HepG2 (cell line): ENCODE measurements around the gene C9orf85. TPM values are rescaled to one million over a fixed set of nuclear protein-coding genes. Genes with fewer than 3 reads are reported as not detected.

Experiments used
- HDAC1 ChIP-seq: sonication (generic); formaldehyde crosslinking; IDR thresholded peaks from 2 replicates; pipeline ENCODE4 v1.5.1; 2020; ENCODE audit warnings: mild to moderate bottlenecking, missing genetic modification reagents
- KDM5A ChIP-seq: fragments of 200-600 bp; sonication (generic); IDR thresholded peaks from 2 replicates; pipeline ENCODE4 v1.7.0; 2018; ENCODE audit warnings: antibody characterized with exemption, mild to moderate bottlenecking, low read length, borderline replicate concordance
- LBX2 ChIP-seq: sonication (generic); formaldehyde crosslinking; IDR thresholded peaks from 2 replicates; pipeline ENCODE4 v1.5.0; 2020; ENCODE audit warnings: missing genetic modification reagents, mild to moderate bottlenecking, borderline replicate concordance
- MATR3 ChIP-seq: sonication (generic); formaldehyde crosslinking; IDR thresholded peaks from 2 replicates; pipeline ENCODE4 v1.4.0; 2020; ENCODE audit warnings: missing genetic modification reagents
- POGK ChIP-seq: sonication (generic); formaldehyde crosslinking; conservative IDR thresholded peaks from 2 replicates; pipeline ENCODE4 v1.8.0; 2022; ENCODE audit warnings: mild to moderate bottlenecking, moderate library complexity, missing genetic modification reagents
- THAP7 ChIP-seq: sonication (generic); formaldehyde crosslinking; IDR thresholded peaks from 2 replicates; pipeline ENCODE4 v1.8.1; 2023; ENCODE audit warnings: mild to moderate bottlenecking, missing genetic modification reagents
- XRCC5 ChIP-seq: fragments of 200-400 bp; formaldehyde crosslinking; optimal IDR thresholded peaks from 2 replicates; pipeline ENCODE3; 2017; ENCODE audit warnings: mild to moderate bottlenecking, low read length
- ZNF276 ChIP-seq: sonication (generic); formaldehyde crosslinking; IDR thresholded peaks from 2 replicates; pipeline ENCODE4 v1.4.0; 2020; ENCODE audit warnings: mild to moderate bottlenecking, low read depth, missing genetic modification reagents
- ZNF33A ChIP-seq: sonication (generic); formaldehyde crosslinking; IDR thresholded peaks from 2 replicates; pipeline ENCODE4 v1.5.1; 2020; ENCODE audit warnings: missing genetic modification reagents, mild to moderate bottlenecking, moderate library complexity, borderline replicate concordance
- ZNF343 ChIP-seq: sonication (generic); formaldehyde crosslinking; IDR thresholded peaks from 2 replicates; pipeline ENCODE4 v1.4.0; 2020; ENCODE audit warnings: mild to moderate bottlenecking, missing genetic modification reagents
- ZNF350 ChIP-seq: sonication (generic); formaldehyde crosslinking; IDR thresholded peaks from 2 replicates; pipeline ENCODE4 v1.4.0; 2020; ENCODE audit warnings: mild to moderate bottlenecking, low read depth, missing genetic modification reagents, borderline replicate concordance
- ZNF816 ChIP-seq: sonication (generic); formaldehyde crosslinking; IDR thresholded peaks from 2 replicates; pipeline ENCODE4 v1.8.0; 2022; ENCODE audit warnings: missing genetic modification reagents, mild to moderate bottlenecking, borderline replicate concordance
- polyA plus RNA-seq, 8 experiments: library from polyadenylated mRNA; depleted of rRNA in 3 of 8; stranded (reverse) in 7 of 8; unstranded in 1 of 8; fragments of >200 nt; fragmentation: Illumina TruSeq in 4 of 8; extraction: Trizol in 4 of 8; gene quantifications; 2 replicates each; pipeline versions ENCODE4 v1.2.1 to v1.2.3, GENCODE V29; 2011 to 2016; ENCODE audit warnings: low read depth in 4 of 8, missing spikeins in 1 of 8, mixed read lengths in 1 of 8; ENCODE audit not compliant: insufficient read depth in 1 of 8
- total RNA-seq, 5 experiments: library from RNA; depleted of rRNA; stranded (reverse); fragments of >200 nt; fragmentation: Illumina TruSeq; extraction: Trizol; gene quantifications; 2 replicates each; pipeline ENCODE4 v1.2.3, GENCODE V29; 2016; ENCODE audit warnings: low read depth in 1 of 5
- TF ChIP-seq, protein P1 (sequence below): sonication (generic); formaldehyde crosslinking; IDR thresholded peaks from 2 replicates; pipeline ENCODE4 v1.4.0; 2020; ENCODE audit warnings: mild to moderate bottlenecking, missing genetic modification reagents

C9orf85 gene
- total and polyA plus RNA-seq, 2 of the 13 experiments (the other 11 are each of a cell fraction or from before 2014, with no cell fraction given): 9.9 to 13.9 TPM

GRCh38 chr9:71911908-71912335 is 483 bp downstream of the C9orf85 start (continued):
- TF ChIP-seq POGK: no peak
- no peak for TF ChIP-seq XRCC5
- TF ChIP-seq ZNF343 (CRISPR knock-in tag): no peak
- TF ChIP-seq ZNF816 (CRISPR knock-in tag): 0 out of 2 replicates have a peak, but pooled peaks have one; percentile 74
- TF ChIP-seq HDAC1: peak; percentile 52; the same call in 1 of the 2 replicates
- TF ChIP-seq MATR3 (CRISPR knock-in tag): no peak
- peak; percentile 74; the same call in 1 of the 2 replicates for TF ChIP-seq ZNF33A (CRISPR knock-in tag)
- TF ChIP-seq, protein P1, sequence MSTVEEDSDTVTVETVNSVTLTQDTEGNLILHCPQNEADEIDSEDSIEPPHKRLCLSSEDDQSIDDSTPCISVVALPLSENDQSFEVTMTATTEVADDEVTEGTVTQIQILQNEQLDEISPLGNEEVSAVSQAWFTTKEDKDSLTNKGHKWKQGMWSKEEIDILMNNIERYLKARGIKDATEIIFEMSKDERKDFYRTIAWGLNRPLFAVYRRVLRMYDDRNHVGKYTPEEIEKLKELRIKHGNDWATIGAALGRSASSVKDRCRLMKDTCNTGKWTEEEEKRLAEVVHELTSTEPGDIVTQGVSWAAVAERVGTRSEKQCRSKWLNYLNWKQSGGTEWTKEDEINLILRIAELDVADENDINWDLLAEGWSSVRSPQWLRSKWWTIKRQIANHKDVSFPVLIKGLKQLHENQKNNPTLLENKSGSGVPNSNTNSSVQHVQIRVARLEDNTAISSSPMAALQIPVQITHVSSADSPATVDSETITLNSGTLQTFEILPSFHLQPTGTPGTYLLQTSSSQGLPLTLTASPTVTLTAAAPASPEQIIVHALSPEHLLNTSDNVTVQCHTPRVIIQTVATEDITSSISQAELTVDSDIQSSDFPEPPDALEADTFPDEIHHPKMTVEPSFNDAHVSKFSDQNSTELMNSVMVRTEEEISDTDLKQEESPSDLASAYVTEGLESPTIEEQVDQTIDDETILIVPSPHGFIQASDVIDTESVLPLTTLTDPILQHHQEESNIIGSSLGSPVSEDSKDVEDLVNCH (CRISPR knock-in tag): no peak
- TF ChIP-seq KDM5A: 0 out of 2 replicates have a peak, but pooled peaks have one; percentile 34
- peak; percentile 7; the same call in 1 of the 2 replicates for TF ChIP-seq ZNF350 (CRISPR knock-in tag)
- no peak for TF ChIP-seq LBX2 (CRISPR knock-in tag)
- no peak for TF ChIP-seq THAP7 (CRISPR knock-in tag)
- no peak for TF ChIP-seq ZNF276 (CRISPR knock-in tag)
